ENCODE results near the gene FJX1. TPM values are rescaled to one million over a fixed set of nuclear protein-coding genes. Genes with fewer than 3 reads are reported as not detected.

FJX1 gene
- total RNA-seq, 2 experiments from 2014 or later = 1.1 to 1.2 TPM

DNA sequence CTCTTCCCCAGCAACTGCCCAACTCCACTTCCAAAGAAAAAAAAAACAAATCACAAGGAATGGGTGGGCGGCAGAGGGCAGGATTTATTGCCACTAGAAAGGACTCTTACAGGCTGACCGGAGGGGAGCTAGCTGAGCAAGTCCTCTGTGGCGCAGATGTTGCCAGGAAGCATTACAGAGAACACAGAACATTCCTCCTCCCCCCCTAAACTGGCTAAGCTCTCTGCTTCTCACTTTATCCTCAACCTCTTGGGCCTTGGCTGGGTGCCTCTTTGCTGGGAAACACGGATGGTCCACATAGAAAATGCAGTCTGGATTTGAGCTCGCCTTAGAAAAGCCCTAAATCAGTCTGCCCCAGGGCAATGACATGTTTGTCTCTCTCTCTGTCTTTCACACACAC, 12.6 kb upstream of the FJX1 start:
- ChIA-PET CTCF (no interaction called here), POLR2A (no interaction called here)

DNA sequence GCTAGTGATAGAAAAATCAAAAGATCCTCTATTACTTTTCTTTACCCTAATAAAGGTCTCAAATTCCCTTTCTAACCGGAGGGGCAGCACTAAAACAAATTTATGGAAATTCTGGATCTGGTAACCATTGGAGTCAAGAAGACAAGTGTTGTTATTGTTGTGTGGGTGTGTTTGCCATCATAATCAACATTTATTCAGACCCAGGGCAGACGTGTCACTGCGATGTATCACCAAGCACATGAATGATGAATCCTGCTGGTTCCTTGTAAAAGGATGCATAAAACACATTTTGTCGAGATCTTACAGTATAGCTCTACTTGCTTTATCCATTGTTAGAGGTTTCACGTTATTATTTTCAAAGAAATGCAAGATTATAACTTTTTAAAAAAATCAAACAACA, 12.1 kb upstream of the FJX1 start:
- ChIA-PET CTCF (no interaction called here), POLR2A (no interaction called here)

DNA sequence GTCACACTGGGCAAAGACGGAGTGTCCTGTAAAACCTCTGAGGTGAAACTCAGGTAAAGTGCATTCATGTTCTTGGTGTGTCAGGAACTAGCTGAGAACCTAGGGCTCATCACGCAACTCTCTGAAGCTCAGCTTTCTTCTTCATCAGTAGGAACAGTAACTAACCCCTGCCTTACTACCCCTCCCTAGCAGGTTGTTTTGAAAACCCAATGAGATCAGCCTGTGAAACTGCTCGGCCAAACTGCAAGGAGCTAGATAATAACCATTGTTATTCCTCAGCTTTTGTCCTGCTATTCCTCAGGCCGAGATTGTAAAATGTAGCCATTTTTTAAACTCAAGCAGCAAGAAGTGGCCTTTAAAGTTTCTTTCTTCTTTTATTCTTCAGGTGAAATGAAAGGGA, 9.8 kb upstream of the FJX1 start:
- POLR2A ChIA-PET = no interaction called here
- CTCF ChIA-PET = no interaction called here

DNA sequence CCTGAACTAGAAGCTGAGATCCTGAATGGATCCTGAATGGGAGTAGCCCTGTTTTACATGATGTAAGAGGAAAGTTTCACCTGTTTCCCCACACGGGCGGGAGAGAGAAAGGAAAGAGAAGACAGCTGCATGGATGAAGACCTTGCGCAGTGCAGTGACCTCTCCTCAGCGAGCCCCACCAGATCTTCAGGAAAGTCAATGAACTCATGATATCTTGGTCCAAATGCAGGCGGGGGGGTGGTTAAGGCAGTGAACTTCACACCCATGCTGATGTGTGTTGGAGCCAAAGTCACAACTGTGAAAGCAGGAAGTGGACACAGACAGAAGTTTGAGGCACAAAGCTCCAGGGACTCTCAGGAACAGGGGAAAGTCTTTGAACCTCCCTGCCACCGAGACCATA, 8.6 kb upstream of the FJX1 start:
- ChIA-PET CTCF (no interaction called here), POLR2A (no interaction called here)

DNA sequence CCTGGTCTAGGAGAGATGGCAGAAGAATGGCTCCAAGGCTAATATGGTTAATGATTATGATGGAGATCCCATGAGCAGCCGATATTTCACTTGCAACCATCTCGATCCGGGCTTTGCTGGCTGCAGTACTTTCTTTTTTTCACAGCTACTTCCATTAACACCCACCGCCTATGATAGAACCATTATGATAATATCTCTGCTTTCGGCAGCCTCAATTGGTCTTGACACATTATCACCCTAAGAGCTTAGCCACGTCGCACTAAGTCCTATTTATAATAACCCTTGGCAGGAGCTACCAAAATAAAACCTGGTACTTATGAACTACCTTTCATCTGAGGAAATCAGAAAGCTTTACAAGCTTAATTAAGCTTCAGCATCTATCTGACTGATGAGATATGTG, 7.6 kb upstream of the FJX1 start:
- CTCF ChIA-PET = interaction anchor here (1.3 kb wide), 1 partner anchor 9 kb away, joined by 4 read pairs; no protein-coding TSS in a partner anchor

DNA sequence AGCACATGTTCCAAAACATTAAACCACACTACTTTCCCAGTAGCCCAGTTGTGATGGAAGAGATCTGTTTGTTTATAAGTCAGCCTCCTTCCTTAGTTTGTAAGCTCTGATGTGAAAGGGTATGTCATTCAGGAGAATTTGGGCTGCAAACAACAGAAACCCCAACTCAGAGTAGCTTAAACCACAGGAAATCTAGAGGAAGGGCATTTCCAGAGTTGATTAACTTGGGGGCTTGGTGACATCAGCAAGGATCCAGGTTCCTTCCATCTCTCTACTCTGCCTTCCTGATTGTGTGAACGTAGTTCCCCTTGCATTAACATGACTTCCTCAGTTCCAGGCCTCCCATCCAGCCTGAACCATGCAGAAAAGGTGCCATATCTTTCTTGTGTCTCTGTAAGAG, 6.5 kb upstream of the FJX1 start:
- ChIA-PET CTCF (interaction anchor here (1.3 kb wide), 1 partner anchor 8 kb away, joined by 4 read pairs; no protein-coding TSS in a partner anchor), POLR2A (no interaction called here)

More for the DNA sequence above, 7.6 kb upstream of the FJX1 start:
- POLR2A ChIA-PET = no interaction called here

DNA sequence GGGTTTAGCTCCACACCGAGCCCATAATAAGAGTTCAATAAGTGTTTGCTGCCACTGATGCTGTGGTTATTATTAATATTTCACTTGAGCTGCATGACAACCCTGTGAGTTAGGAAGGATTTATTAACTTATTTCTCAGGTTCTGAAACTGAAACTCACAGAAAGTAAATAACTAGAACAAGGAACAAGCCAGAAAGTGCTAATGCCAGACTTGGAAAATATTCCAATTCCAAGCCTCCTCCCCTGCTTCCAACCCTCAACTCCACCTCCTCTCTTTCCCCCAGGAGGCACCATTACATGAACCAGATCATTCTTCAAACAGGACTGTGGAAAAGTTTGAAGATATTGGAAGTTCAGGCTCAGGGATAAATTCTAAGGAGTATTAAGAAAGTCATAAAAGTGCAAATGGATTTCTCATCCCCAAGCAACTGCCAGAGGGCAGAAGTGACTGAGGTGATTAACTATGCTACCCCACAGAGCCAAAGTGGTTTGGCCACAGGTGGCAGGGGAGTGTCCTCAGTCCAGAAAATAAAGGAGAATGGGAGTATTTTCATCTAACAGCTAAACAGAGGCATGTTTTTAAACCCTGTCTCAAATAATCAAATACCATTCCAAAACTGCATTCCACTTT, 3.2 kb upstream of the FJX1 start:
- ChIA-PET POLR2A (no interaction called here), CTCF (interaction anchor here (0.6 to 1.1 kb wide), 2 partner anchors 207 to 651 kb away, joined by 3 to 4 read pairs; no protein-coding TSS in a partner anchor)

DNA sequence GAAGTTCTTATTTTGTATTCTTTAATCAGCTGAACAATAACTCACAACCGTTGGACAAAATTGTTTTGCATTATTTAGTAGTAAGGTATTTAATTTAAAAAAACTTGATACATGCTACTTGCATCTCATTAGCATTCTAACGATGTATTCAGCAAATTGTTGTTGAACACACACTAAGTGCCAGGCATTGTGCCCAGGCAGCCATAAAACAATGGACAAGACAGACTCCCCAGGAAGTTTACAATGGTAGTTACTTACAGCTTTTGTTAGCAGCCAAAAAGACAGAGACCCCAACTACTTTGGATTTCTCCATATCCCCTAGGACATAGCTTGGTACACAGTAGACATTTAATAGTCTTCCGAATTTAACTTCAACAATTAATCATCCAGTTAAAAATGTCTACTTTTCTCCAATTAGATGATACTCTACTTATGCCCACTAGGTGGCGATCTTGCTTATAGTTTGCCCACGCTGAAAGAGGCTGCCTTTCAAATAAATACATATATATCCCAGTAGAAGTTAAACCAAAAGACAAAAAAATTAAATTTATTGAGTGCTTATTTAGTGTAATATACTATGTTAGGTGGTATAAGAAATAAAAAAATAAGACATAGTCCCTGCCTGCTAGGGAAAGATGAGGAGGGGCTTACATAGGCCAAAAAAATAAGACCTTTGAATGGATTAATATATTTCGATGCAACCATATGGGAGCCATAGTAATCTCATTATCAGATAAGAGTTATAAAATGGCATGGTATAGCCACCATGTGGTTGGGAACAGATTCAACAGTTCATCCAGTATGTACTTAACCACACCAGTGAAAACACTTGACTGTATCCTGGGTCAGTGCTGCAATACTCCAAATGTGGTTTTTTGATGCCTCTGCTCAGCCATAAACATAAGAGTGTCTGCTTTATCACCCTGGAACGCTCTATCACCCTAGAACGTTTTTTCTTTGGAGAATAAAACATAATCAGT, 2.0 kb upstream of the FJX1 start:
- ChIA-PET CTCF (no interaction called here), POLR2A (no interaction called here)

DNA sequence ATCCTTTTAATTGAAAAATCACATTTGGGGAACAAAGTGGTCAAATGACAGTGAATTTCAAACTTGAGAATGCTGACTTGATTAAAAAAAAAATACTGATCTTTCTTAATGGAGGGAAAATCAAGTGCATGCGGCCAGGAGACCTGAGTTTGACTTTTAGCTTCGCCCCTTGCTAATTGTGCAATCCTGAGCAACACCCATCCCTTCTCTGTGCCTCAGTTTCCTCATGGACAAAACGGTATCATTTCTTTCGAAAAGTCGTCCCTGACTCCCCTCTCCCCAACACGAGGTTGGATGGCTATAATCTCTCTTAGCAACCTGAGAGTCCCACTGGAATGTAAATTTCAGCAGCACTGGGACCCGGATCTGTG, 959 bp upstream of the FJX1 start:
- ChIA-PET CTCF (interaction anchor here (1.1 to 1.2 kb wide), 3 partner anchors 205 to 649 kb away, joined by 3 read pairs; no protein-coding TSS in a partner anchor), POLR2A (no interaction called here)

DNA sequence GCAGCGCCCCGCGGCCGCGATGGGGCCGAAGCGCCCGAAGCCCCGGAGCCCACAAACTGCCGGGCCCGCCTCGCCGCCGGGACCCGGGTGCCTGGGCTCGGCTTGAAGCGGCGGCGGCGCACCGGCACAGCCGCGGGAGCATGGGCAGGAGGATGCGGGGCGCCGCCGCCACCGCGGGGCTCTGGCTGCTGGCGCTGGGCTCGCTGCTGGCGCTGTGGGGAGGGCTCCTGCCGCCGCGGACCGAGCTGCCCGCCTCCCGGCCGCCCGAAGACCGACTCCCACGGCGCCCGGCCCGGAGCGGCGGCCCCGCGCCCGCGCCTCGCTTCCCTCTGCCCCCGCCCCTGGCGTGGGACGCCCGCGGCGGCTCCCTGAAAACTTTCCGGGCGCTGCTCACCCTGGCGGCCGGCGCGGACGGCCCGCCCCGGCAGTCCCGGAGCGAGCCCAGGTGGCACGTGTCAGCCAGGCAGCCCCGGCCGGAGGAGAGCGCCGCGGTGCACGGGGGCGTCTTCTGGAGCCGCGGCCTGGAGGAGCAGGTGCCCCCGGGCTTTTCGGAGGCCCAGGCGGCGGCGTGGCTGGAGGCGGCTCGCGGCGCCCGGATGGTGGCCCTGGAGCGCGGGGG, 346 bp downstream of the FJX1 start:
- ChIA-PET POLR2A (no interaction called here), CTCF (interaction anchor here (1.1 to 1.2 kb wide), 2 partner anchors 203 to 204 kb away, joined by 3 read pairs; no protein-coding TSS in a partner anchor)

DNA sequence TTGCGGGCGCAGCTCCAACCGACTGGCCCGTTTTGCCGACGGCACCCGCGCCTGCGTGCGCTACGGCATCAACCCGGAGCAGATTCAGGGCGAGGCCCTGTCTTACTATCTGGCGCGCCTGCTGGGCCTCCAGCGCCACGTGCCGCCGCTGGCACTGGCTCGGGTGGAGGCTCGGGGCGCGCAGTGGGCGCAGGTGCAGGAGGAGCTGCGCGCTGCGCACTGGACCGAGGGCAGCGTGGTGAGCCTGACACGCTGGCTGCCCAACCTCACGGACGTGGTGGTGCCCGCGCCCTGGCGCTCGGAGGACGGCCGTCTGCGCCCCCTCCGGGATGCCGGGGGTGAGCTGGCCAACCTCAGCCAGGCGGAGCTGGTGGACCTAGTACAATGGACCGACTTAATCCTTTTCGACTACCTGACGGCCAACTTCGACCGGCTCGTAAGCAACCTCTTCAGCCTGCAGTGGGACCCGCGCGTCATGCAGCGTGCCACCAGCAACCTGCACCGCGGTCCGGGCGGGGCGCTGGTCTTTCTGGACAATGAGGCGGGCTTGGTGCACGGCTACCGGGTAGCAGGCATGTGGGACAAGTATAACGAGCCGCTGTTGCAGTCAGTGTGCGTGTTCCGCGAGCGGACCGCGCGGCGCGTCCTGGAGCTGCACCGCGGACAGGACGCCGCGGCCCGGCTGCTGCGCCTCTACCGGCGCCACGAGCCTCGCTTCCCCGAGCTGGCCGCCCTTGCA, 1.0 kb downstream of the FJX1 start:
- CTCF ChIA-PET = interaction anchor here (1.0 to 1.2 kb wide), 3 partner anchors 8 to 646 kb away, joined by 3 to 4 read pairs (median 3); no protein-coding TSS in a partner anchor
- POLR2A ChIA-PET = no interaction called here

DNA sequence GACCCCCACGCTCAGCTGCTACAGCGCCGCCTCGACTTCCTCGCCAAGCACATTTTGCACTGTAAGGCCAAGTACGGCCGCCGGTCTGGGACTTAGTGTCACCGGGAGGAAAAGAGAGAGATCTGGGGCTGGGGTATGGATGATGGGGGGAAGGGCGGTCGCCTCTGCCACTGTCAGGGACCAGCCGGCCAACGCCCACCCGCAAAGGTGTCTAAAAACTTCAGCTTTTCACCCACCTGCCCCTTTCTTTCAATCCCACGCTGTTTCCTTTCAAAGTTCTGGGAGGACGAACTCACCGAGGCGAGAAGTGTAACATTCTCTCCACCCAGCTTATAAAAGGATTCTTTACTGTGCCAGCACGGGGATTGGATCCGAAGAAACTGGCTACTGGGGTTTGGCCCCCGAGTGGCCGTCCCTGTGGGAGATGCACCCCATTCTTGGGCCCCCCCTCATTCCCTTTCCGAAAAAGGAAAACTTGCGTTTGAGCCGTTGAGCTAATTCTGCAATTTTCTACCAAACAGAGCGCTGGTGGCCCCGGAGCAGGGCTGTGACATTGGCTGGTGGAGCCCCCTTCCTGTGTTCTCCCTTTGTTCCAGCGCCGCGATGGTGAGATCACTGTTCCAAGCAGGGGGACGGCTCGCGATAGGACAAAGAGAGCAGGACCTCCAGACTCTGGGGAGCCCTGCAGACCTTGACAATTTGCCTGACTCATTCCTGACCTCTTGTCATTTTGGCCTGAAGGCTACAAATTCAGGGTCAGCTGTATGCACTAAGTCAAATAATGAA, 1.8 kb downstream of the FJX1 start:
- ChIA-PET CTCF (interaction anchor here (1.0 to 1.2 kb wide), 2 partner anchors 9 to 646 kb away, joined by 3 to 4 read pairs; no protein-coding TSS in a partner anchor), POLR2A (no interaction called here)

DNA sequence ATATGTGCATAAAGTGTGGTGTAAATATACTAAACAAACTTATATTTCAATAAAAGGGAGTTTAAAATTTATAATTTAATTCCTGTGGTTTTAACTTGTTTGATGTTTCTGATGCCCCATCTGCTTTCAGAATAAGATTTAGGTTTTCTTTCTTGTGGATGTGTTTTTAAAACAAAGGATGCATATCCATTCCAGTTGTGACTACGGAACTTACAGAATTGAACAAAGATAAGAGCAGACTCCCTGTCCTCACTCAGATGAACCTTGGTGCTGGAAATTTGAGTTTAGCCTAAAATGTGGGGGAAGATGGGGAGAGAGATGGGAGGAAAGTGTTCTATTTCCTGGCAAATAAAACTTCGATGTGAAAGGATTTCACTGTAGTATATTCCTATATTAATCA, 2.5 kb downstream of the FJX1 start:
- POLR2A ChIA-PET = no interaction called here
- CTCF ChIA-PET = no interaction called here

DNA sequence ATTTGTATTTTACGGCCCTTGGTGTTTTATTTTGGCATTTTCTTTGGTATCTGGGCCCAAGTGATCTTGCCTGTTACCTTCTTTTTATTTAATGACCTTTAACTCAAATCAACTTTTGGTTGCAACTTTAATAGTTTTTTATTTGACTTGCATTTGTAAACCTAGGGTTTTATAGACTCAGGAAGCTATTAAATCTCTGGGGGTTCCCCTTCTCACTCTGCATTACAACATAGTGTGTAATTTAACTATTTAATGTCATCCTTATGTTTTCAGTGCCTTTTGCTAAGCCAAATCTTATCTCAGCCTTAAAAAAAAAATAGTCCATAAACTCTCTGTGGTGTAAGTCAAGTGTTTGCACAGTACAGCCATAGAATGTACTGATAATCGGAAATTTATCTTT, 3.4 kb downstream of the FJX1 start:
- ChIA-PET POLR2A (no interaction called here), CTCF (no interaction called here)

DNA sequence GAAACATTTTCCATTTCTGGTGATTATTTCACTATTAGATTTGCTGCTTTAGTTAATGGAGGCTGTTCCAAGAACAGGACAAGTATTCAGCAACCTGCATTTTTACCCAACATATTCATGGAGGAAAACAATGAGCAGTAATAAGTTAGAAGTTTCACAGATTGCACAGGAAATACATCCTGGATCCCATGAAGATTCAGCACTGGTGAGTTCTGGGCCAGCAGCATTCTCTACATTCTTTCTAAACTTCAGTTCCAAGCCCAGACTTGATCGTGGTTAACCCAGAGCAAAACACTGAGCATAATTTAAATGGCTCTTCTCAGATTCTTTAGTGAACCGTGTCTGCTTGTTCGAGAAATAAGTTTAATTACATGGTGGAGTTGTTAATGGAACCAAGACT, 3.8 kb downstream of the FJX1 start:
- ChIA-PET POLR2A (no interaction called here), CTCF (no interaction called here)

DNA sequence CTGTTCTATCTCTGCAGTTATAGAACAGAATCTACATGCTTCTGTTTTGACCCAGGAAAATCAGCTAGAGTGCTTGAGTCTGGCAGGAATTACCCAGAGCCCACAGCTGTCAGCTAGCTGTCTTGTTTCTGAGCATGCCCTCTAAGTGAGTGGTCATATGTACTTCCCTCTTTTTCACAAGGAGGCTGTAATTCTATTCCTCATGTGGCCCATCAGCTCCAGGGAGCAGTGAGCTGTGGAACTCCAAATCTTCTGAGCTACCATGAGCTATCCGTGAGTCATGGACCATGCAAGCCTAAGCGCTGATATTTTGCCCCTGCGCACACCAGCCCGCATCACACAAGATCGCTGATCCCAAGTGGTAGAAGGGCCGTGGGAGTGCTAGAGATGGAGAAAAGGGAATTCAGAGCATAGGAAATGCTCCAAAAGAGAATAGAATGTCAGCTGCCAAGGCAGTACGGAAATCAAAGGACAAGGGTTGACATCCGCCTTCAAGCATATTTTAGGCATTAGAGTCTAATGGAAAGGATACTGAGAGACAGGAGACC, 5.4 kb downstream of the FJX1 start:
- POLR2A ChIA-PET = no interaction called here
- CTCF ChIA-PET = no interaction called here

DNA sequence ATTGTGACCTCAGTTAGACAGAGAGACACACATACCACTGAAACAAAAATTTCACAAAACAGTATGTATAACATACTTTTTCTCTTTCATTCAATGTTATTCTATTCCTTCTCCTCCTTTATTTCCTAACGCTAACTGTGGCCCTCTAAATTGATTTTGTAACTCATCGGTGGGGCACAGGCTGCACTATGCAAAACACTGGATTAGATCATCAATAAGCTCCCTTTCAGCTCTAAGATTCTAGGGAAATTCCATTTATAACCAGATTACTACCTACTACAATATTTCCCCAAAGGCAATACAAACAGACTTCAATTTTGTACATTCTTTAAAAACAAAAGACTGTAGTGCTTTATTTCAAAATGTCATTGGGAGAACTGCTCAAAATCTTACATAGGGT, 6.1 kb downstream of the FJX1 start:
- CTCF ChIA-PET = interaction anchor here (0.7 kb wide), 1 partner anchor 232 kb away, joined by 5 read pairs; no protein-coding TSS in a partner anchor
- POLR2A ChIA-PET = no interaction called here

DNA sequence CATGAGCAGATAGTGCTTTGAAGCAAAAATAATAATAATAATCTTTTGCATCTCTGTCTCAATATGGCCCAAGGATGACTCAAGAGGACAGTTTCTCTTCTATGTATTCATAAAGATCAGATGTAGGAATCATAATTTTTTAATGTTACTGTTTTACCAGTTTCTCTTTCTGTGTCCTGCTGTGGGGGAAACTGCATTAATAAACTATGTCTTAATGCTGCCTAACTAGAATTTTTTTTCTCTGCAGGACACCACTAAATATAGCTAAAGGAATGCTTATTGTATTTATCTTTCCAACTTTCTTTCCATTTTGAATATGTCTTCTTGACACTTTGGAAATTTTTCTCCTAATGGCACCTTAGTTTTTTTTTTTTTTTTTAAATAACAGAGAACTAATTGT, 6.5 kb downstream of the FJX1 start:
- ChIA-PET POLR2A (no interaction called here), CTCF (interaction anchor here (0.7 kb wide), 1 partner anchor 232 kb away, joined by 5 read pairs; no protein-coding TSS in a partner anchor)

DNA sequence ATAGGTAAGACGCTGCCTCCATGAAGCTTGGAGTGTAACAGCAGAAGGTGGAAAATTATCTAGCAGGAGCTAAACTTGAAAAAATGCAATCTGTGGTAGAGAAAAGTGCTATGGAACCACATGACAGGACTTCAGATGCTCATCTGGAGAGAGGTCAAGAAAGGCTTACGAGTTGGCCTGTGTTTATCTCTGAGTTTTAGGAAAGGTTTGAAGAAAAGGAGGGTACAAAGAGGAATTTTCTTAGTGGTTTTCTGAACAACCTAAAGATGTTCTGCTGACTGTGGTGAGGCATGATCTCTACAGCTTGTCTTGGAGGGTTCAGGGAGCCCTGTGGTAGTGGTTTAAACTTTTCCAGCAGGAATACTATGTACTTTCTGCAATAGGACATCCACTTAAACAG, 8.2 kb downstream of the FJX1 start:
- POLR2A ChIA-PET = no interaction called here

More for the DNA sequence above, 8.2 kb downstream of the FJX1 start:
- CTCF ChIA-PET = no interaction called here
